Measurements from ENCODE around the gene SLC2A5. TPM values are rescaled to one million over a fixed set of nuclear protein-coding genes. Genes with fewer than 3 reads are reported as not detected.

The SLC2A5 gene
- total and polyA plus RNA-seq, 2 donors (not counting 3 experiments of a cell fraction or from before 2014, with no cell fraction given) = not detected

DNA sequence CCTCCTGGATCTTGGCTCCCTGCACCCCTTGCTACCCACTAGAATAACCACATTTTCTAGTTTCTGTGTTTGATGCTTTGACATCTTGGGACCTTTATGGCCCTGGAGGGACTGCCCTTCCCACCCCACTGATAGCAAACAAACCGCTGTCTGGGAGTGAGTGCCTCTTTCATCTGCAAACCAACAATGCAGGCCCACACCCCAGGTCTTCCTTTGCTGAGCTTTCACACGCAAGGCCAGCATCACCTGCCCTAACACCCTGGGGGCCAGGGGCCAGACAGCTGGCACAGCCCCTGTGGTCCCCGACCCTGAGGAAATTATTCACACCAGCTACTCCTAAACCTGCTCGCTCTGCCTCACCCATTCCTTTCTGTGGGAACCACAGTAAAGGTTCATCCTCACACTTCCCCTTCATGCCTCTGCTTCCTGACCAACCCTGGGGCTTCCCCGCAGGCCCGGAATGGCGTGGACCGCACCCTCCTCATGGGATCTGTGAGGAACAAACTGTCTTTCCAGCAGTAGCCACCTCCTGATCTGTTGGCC lies 58.6 kb downstream of the SLC2A5 start:
- intact Hi-C loops (cut with micrococcal nuclease) = loop anchor here (1.0 kb wide), 1 partner anchor 90 kb away; no protein-coding TSS in a partner anchor

More for the DNA sequence above, 58.6 kb downstream of the SLC2A5 start:
- Histone ChIP-seq H3K36me3 (ENCODE audit: control insufficient read depth in 2 of 2, extremely low read depth in 1 of 2, insufficient read depth in 2 of 2, low read length in 2 of 2) (no peaks in the 10 kb centered on the region), H2AFZ (ENCODE audit: low read depth, low read length) (no peak overlapping the region), H3K9ac (replicated peaks; ENCODE audit: extremely low read depth, insufficient read depth, low read length) (no peak overlapping the region), H3K4me3 (replicated peaks in 1 of 3; ENCODE audit: insufficient read depth in 1 of 3, low read depth in 1 of 3, low read length in 3 of 3) (no peak overlapping the region), H3K9me1 (replicated peaks; ENCODE audit: control insufficient read depth, extremely low read depth, insufficient read depth, low read length) (no peaks in the 10 kb centered on the region), H3K9me3 (replicated peaks; ENCODE audit: control insufficient read depth, insufficient read depth, low read length) (no peaks in the 10 kb centered on the region), H3K4me2 (ENCODE audit: insufficient read depth, low read length) (no peak overlapping the region), H3K27me3 (ENCODE audit: control insufficient read depth in 2 of 2, insufficient read depth in 2 of 2, low read length in 2 of 2) (no peaks in the 10 kb centered on the region), H3K4me1 (ENCODE audit: control insufficient read depth, extremely low read depth, insufficient read depth, low read length) (peaks cover 3% of the 10 kb centered on the region), H3K79me2 (ENCODE audit: control insufficient read depth, insufficient read depth, low read length) (no peaks in the 10 kb centered on the region), H3K27ac (ENCODE audit: insufficient read depth, low read depth, low read length) (no peak overlapping the region), H4K20me1 (replicated peaks; ENCODE audit: control insufficient read depth, extremely low read depth, insufficient read depth, low read length) (no peaks in the 10 kb centered on the region)
- dilution Hi-C loops (cut with MboI; ENCODE audit: extremely low pct_ligation_motif_present, low sequenced_read_pairs) = no loop called here
- FAIRE-seq (no peak), DNase-seq (ENCODE audit: low read depth, low spot score) (no peak)
- TF ChIP-seq EZH2 (IDR thresholded peaks at IDR 0.05; ENCODE audit: borderline replicate concordance, low read depth, low read length, severe bottlenecking) = no peak
- no peak for TF ChIP-seq POLR2AphosphoS5 (IDR thresholded peaks at IDR 0.05; ENCODE audit: insufficient read depth, low read depth, low read length)
- TF ChIP-seq MYC (IDR thresholded peaks at IDR 0.05; ENCODE audit: low read depth, low read length) = no peak
- no peak for TF ChIP-seq GATA2 (IDR thresholded peaks at IDR 0.05; ENCODE audit: insufficient read depth, insufficient read length, low read depth, low read length)
- TF ChIP-seq FOS (IDR thresholded peaks at IDR 0.05; ENCODE audit: borderline replicate concordance, insufficient read depth, low read length) = no peak
- TF ChIP-seq, protein P1, sequence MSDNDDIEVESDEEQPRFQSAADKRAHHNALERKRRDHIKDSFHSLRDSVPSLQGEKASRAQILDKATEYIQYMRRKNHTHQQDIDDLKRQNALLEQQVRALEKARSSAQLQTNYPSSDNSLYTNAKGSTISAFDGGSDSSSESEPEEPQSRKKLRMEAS (IDR thresholded peaks at IDR 0.05; ENCODE audit: insufficient read depth, insufficient read length) = no peak
- no peak for TF ChIP-seq JUN (IDR thresholded peaks at IDR 0.05; ENCODE audit: borderline replicate concordance, insufficient read depth, insufficient read length, low read depth)
- TF ChIP-seq CTCF (IDR thresholded peaks at IDR 0.05; ENCODE audit: extremely low read depth in 1 of 2, insufficient read depth in 1 of 2, low read depth in 1 of 2, low read length in 2 of 2) = no peak
- ChIA-PET POLR2A (no interaction called here), CTCF (interaction anchor here (0.9 to 5.5 kb wide), 3 partner anchors 31 to 91 kb away, joined by 3 to 46 read pairs (median 3); no protein-coding TSS in a partner anchor)
- BruUV-seq (replicated peaks) = no TSS peak

All from endothelial cell of umbilical vein (primary cell).